GM12878 (cell line): Measurements from ENCODE around the gene LRBA. TPM values are rescaled to one million over a fixed set of nuclear protein-coding genes. Genes with fewer than 3 reads are reported as not detected.

Source experiments
- ATAC-seq: fragments of 200-7000 bp; cut with Tn5 transposase; 3 replicates; pipeline ENCODE4 v1.9.1; 2020; ENCODE audit warnings: mild to moderate bottlenecking, moderate library complexity
- BruUV-seq: library from RNA; stranded (reverse); fragments of 400-500 nt; replicated peaks from 2 replicates; lab custom pipeline; 2021; lab: Mats Ljungman, UMichigan
- CTCF ChIA-PET: fragments of 300-600 bp; sonication (Branson Sonifier 250); formaldehyde crosslinking; extraction: SDS; loops from one replicate; lab custom pipeline; 2021; ENCODE audit warnings: inconsistent platforms; lab: Yijun Ruan, JAX
- POLR2A ChIA-PET: fragments of 350-600 bp; formaldehyde crosslinking; extraction: SDS; loops from one replicate; lab custom pipeline; 2021; ENCODE audit warnings: inconsistent platforms; lab: Charles Lee
- RAD21 ChIA-PET: fragments of 300-600 bp; sonication (Branson Sonifier 250); formaldehyde crosslinking; loops from one replicate; lab custom pipeline; 2023; ENCODE audit warnings: antibody characterized with exemption; ENCODE audit not compliant: unreplicated experiment; lab: Charles Lee
- SMC1A ChIA-PET: fragments of 300-600 bp; sonication (Branson Sonifier 250); formaldehyde crosslinking; loops from one replicate; lab custom pipeline; 2023; ENCODE audit not compliant: unreplicated experiment, uncharacterized antibody; lab: Charles Lee
- DNase-seq: peaks from one replicate; pipeline ENCODE4 v3.0.0-alpha.2; 2011; ENCODE audit warnings: low read depth, low spot score
- FAIRE-seq: peaks from 3 replicates; lab custom pipeline; 2011; peaks lifted over from hg19 to GRCh38; lab: Jason Lieb, UNC
- H2AFZ ChIP-seq: 2 replicates; pipeline ENCODE4 v1.6.0; 2011; ENCODE audit warnings: low read depth, low read length, control low read depth; ENCODE audit not compliant: control insufficient read depth
- H3K27ac ChIP-seq: 2 replicates; pipeline ENCODE4 v1.5.1; 2011; ENCODE audit warnings: control low read depth; ENCODE audit not compliant: control insufficient read depth, insufficient read depth
- H3K27me3 ChIP-seq, 2 experiments: replicated peaks in 1 of 2; 2 replicates each; pipeline versions ENCODE4 v1.6.0 to v1.6.1; 2011; ENCODE audit warnings: low read length in 1 of 2; ENCODE audit not compliant: control insufficient read depth in 2 of 2, insufficient read depth in 2 of 2
- H3K36me3 ChIP-seq, 2 experiments: 2 replicates each; pipeline ENCODE4 v1.5.1; 2011; ENCODE audit warnings: low read length in 1 of 2; ENCODE audit not compliant: control insufficient read depth in 2 of 2, insufficient read depth in 2 of 2
- H3K4me1 ChIP-seq: 2 replicates; pipeline ENCODE4 v1.6.1; 2011; ENCODE audit warnings: mild to moderate bottlenecking, low read length, moderate library complexity, mixed read lengths; ENCODE audit not compliant: control insufficient read depth, insufficient read depth
- H3K4me2 ChIP-seq: 2 replicates; pipeline ENCODE4 v1.6.0; 2011; ENCODE audit warnings: control low read depth; ENCODE audit not compliant: control insufficient read depth, insufficient read depth
- H3K4me3 ChIP-seq: fragments of 200-600 bp; sonication (generic); 2 replicates; pipeline ENCODE4 v1.5.1; 2016
- H3K79me2 ChIP-seq: 2 replicates; pipeline ENCODE4 v1.6.0; 2011; ENCODE audit warnings: low read length; ENCODE audit not compliant: control insufficient read depth, insufficient read depth
- H3K9ac ChIP-seq: 2 replicates; pipeline ENCODE4 v1.8.0; 2011; ENCODE audit warnings: low read length, control low read depth, mixed read lengths; ENCODE audit not compliant: control insufficient read depth, insufficient read depth
- H3K9me3 ChIP-seq: replicated peaks from 3 replicates; pipeline ENCODE4 v1.5.1; 2011; ENCODE audit warnings: mild to moderate bottlenecking, low read length; ENCODE audit not compliant: control insufficient read depth, insufficient read depth
- H4K20me1 ChIP-seq: 2 replicates; pipeline ENCODE4 v1.6.0; 2011; ENCODE audit not compliant: control insufficient read depth, insufficient read depth
- BHLHE40 ChIP-seq, 2 experiments: fragments of 450-650 bp in 1 of 2; IDR thresholded peaks; 2 replicates each; pipeline ENCODE4 v1.6.1; 2011 to 2017; ENCODE audit warnings: low read depth in 2 of 2, borderline replicate concordance in 1 of 2, improper control_type of control experiment in 1 of 2, low read length in 1 of 2, mild to moderate bottlenecking in 1 of 2
- CBX3 ChIP-seq: fragments of 200-600 bp; sonication (generic); IDR thresholded peaks from 2 replicates; pipeline ENCODE4 v1.6.1; 2016; ENCODE audit warnings: low read depth, borderline replicate concordance
- CHD2 ChIP-seq: IDR thresholded peaks from 2 replicates; pipeline ENCODE4 v1.6.1; 2011; ENCODE audit warnings: low read depth, low read length, improper control_type of control experiment, borderline replicate concordance
- ESRRA ChIP-seq: IDR thresholded peaks from 2 replicates; pipeline ENCODE4 v1.6.1; 2012; ENCODE audit warnings: mild to moderate bottlenecking, low read length, improper control_type of control experiment
- KDM1A ChIP-seq: fragments of 200-600 bp; sonication (generic); IDR thresholded peaks from 2 replicates; pipeline ENCODE4 v1.6.1; 2016; ENCODE audit warnings: borderline replicate concordance
- NBN ChIP-seq: fragments of 450-650 bp; IDR thresholded peaks from 2 replicates; pipeline ENCODE4 v1.6.1; 2016
- NRF1 ChIP-seq: conservative IDR thresholded peaks from 2 replicates; pipeline ENCODE4 v1.6.1; 2011; ENCODE audit warnings: mild to moderate bottlenecking, low read depth, low read length, improper control_type of control experiment
- RBBP5 ChIP-seq: fragments of 200-600 bp; sonication (generic); conservative IDR thresholded peaks from 2 replicates; pipeline ENCODE4 v1.6.1; 2016
- SPI1 ChIP-seq: IDR thresholded peaks from 2 replicates; pipeline ENCODE4 v1.6.1; 2011; ENCODE audit warnings: low read depth, mild to moderate bottlenecking, low read length, moderate library complexity, borderline replicate concordance; ENCODE audit not compliant: insufficient read depth
- WGBS: methylation state at CpG from one replicate; pipeline ENCODE4 v1.1.6; 2016; ENCODE audit warnings: low lambda C conversion rate; ENCODE audit not compliant: insufficient replicate concordance, insufficient coverage; ENCODE audit errors: missing lambda C conversion rate; 5-methylcytosine and 5-hydroxymethylcytosine counted together
- in situ Hi-C: fragments of 300-500 bp; cut with MboI; formaldehyde crosslinking; loops from 9 replicates; pipeline ENCODE4 v1.14.3; 2018; ENCODE audit warnings: mixed read lengths
- intact Hi-C: fragments of 100-400 bp; cut with micrococcal nuclease; formaldehyde crosslinking; loops from one replicate; pipeline ENCODE4 v1.14.2; 2022; ENCODE audit not compliant: unreplicated experiment
- polyA plus RNA-seq, 11 experiments: library from polyadenylated mRNA; depleted of rRNA in 4 of 11; unstranded in 6 of 11; stranded (reverse) in 5 of 11; fragments of >200 nt; fragmentation: Nextera tagmentation in 4 of 11; fragmentation: Illumina TruSeq in 1 of 11; extraction: Ambion mirVana in 4 of 11; extraction: Trizol in 1 of 11; gene quantifications; 1 replicate in 1 of 11; 2 replicates in 10 of 11; pipeline versions ENCODE4 v1.2.1 to v1.2.3, GENCODE V29; 2011 to 2016; ENCODE audit warnings: inconsistent platforms in 2 of 11, missing spikeins in 2 of 11, low read depth in 1 of 11
- total RNA-seq, 4 experiments: library from RNA; depleted of rRNA in 3 of 4; stranded (reverse); fragments of >200 nt in 3 of 4; fragmentation: Illumina TruSeq in 1 of 4; extraction: Trizol in 1 of 4; gene quantifications; 2 replicates each; pipeline versions ENCODE4 v1.2.1 to v1.2.3, GENCODE V29; 2013 to 2021
- TF ChIP-seq, protein P1 (sequence below): fragments of 450-650 bp; IDR thresholded peaks from 2 replicates; pipeline ENCODE4 v1.6.1; 2018; ENCODE audit warnings: mild to moderate bottlenecking, low read depth, moderate library complexity; ENCODE audit not compliant: partially characterized antibody
- TF ChIP-seq, protein P2 (sequence below): fragments of 450-650 bp; formaldehyde crosslinking; IDR thresholded peaks from 2 replicates; pipeline ENCODE4 v1.5.0; 2022; ENCODE audit warnings: mild to moderate bottlenecking, missing genetic modification characterization

The LRBA gene
- total and polyA plus RNA-seq, 10 of the 15 experiments (the other 5 are each of a cell fraction or from before 2014, with no cell fraction given), result 20.3 to 93.4 (median 55.0) TPM

DNA sequence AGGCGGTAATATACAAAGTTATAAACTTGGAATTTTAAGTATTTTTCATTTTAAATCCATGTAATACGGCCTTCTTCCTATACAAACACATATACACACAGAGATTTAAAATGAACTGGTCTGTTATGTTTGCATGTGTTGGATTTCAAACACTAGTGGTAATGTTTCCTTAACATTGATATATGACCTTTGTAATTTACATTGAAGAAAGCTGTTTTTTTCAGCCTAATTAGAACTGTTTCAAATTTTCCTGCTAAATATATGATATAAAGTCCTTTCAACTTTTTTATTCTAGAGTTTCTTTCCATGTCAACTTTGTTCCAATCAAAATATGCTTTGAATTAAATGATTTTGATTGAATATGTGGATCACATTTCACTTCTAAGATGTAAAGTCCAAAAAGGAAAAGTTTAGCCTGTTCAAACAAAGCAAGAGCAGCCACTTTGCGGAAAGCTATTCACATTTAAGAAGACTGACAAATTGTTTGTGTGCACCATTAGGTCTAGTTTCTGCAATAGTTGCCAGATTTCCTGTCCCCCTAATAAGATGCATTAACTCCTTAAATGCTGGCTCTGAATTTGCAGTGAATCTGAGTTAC lies 659.1 kb downstream of the LRBA start:
- no peak overlapping the region for H3K4me2 ChIP-seq
- SMC1A ChIA-PET, result interaction anchor here (0.6 to 2.2 kb wide), 4 partner anchors 8 to 578 kb away, joined by 3 to 7 read pairs (median 4); no protein-coding TSS in a partner anchor
- CTCF ChIA-PET, result no interaction called here
- H3K79me2 ChIP-seq, result no peaks in the 10 kb centered on the region
- H4K20me1 ChIP-seq, result no peaks in the 10 kb centered on the region
- no peak for ATAC-seq
- TF ChIP-seq KDM1A, result no peak
- no peak for TF ChIP-seq ESRRA
- no peak for TF ChIP-seq NRF1
- TF ChIP-seq, protein P1, sequence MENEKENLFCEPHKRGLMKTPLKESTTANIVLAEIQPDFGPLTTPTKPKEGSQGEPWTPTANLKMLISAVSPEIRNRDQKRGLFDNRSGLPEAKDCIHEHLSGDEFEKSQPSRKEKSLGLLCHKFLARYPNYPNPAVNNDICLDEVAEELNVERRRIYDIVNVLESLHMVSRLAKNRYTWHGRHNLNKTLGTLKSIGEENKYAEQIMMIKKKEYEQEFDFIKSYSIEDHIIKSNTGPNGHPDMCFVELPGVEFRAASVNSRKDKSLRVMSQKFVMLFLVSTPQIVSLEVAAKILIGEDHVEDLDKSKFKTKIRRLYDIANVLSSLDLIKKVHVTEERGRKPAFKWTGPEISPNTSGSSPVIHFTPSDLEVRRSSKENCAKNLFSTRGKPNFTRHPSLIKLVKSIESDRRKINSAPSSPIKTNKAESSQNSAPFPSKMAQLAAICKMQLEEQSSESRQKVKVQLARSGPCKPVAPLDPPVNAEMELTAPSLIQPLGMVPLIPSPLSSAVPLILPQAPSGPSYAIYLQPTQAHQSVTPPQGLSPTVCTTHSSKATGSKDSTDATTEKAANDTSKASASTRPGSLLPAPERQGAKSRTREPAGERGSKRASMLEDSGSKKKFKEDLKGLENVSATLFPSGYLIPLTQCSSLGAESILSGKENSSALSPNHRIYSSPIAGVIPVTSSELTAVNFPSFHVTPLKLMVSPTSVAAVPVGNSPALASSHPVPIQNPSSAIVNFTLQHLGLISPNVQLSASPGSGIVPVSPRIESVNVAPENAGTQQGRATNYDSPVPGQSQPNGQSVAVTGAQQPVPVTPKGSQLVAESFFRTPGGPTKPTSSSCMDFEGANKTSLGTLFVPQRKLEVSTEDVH, result no peak
- no peak for TF ChIP-seq CHD2
- no peak for TF ChIP-seq BHLHE40 (IDR thresholded peaks at IDR 0.05; ENCODE audit: borderline replicate concordance in 1 of 2, low read depth in 2 of 2, low read length in 1 of 2)
- TF ChIP-seq SPI1, result no peak
- TF ChIP-seq RBBP5, result no peak
- TF ChIP-seq CBX3, result no peak
- TF ChIP-seq, protein P2, sequence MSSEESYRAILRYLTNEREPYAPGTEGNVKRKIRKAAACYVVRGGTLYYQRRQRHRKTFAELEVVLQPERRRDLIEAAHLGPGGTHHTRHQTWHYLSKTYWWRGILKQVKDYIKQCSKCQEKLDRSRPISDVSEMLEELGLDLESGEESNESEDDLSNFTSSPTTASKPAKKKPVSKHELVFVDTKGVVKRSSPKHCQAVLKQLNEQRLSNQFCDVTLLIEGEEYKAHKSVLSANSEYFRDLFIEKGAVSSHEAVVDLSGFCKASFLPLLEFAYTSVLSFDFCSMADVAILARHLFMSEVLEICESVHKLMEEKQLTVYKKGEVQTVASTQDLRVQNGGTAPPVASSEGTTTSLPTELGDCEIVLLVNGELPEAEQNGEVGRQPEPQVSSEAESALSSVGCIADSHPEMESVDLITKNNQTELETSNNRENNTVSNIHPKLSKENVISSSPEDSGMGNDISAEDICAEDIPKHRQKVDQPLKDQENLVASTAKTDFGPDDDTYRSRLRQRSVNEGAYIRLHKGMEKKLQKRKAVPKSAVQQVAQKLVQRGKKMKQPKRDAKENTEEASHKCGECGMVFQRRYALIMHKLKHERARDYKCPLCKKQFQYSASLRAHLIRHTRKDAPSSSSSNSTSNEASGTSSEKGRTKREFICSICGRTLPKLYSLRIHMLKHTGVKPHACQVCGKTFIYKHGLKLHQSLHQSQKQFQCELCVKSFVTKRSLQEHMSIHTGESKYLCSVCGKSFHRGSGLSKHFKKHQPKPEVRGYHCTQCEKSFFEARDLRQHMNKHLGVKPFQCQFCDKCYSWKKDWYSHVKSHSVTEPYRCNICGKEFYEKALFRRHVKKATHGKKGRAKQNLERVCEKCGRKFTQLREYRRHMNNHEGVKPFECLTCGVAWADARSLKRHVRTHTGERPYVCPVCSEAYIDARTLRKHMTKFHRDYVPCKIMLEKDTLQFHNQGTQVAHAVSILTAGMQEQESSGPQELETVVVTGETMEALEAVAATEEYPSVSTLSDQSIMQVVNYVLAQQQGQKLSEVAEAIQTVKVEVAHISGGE (CRISPR knock-in tag), result no peak
- no peak for TF ChIP-seq NBN
- TF ChIP-seq, all 136 proteins: peak for 0
- no peaks in the 10 kb centered on the region for H3K27me3 ChIP-seq
- DNase-seq, result no peak
- FAIRE-seq, result no peak
- H3K4me1 ChIP-seq, result no peaks in the 10 kb centered on the region
- no peak overlapping the region for H3K9ac ChIP-seq
- in situ Hi-C loops (no loop called here), intact Hi-C loops (no loop called here)
- BruUV-seq, result no TSS peak
- no peaks in the 10 kb centered on the region for H3K36me3 ChIP-seq
- H3K4me3 ChIP-seq, result no peak overlapping the region
- H3K27ac ChIP-seq, result no peak overlapping the region
- no peak overlapping the region for H2AFZ ChIP-seq
- POLR2A ChIA-PET, result no interaction called here
- RAD21 ChIA-PET, result no interaction called here
- WGBS, result 100% methylated on average over 3 of the region's 3 CpGs
- H3K9me3 ChIP-seq, result no peaks in the 10 kb centered on the region
